ENCODE data around the gene NKAIN4.
"Not testable (repeated sequence)": the region's sequence is repeated elsewhere in the genome, so short reads cannot be mapped to it uniquely, and the experiment has no call there.

NKAIN4 gene

GRCh38 chr20:63233924-63234323 lies 20.3 kb downstream of the NKAIN4 start:
- no peak for FAIRE-seq

GRCh38 chr20:63233061-63233344 lies 21.3 kb downstream of the NKAIN4 start:
- FAIRE-seq = no peak

- FAIRE-seq = peak; percentile 99
Observed at GRCh38 chr20:63232235-63233060, 21.8 kb downstream of the NKAIN4 start.

- FAIRE-seq = peak; percentile 74
Observed at GRCh38 chr20:63230800-63231268, 23.4 kb downstream of the NKAIN4 start.

- no peak for FAIRE-seq
Observed at GRCh38 chr20:63228806-63229205, 25.5 kb downstream of the NKAIN4 start.

- no peak for FAIRE-seq
Observed at GRCh38 chr20:63227260-63227659, 27.0 kb downstream of the NKAIN4 start.

GRCh38 chr20:63226042-63226943 lies 28.0 kb downstream of the NKAIN4 start:
- no peak for FAIRE-seq

- no peak for FAIRE-seq
Observed at GRCh38 chr20:63225082-63225454, 29.2 kb downstream of the NKAIN4 start.

GRCh38 chr20:63224412-63225081 lies 29.7 kb downstream of the NKAIN4 start:
- FAIRE-seq = no peak

- FAIRE-seq = no peak
Observed at GRCh38 chr20:63223826-63224207, 30.4 kb downstream of the NKAIN4 start.

- FAIRE-seq = no peak
Observed at GRCh38 chr20:63223121-63223825, 31.0 kb downstream of the NKAIN4 start.

GRCh38 chr20:63222541-63222940 lies 31.7 kb downstream of the NKAIN4 start:
- no peak for FAIRE-seq

GRCh38 chr20:63221400-63222053 lies 32.7 kb downstream of the NKAIN4 start:
- FAIRE-seq = not testable (repeated sequence)

- no peak for FAIRE-seq
Observed at GRCh38 chr20:63220696-63221399, 33.4 kb downstream of the NKAIN4 start.

- FAIRE-seq = no peak
Observed at GRCh38 chr20:63219866-63220521, 34.3 kb downstream of the NKAIN4 start.

GRCh38 chr20:63219447-63219821 lies 34.8 kb downstream of the NKAIN4 start:
- no peak for FAIRE-seq

- no peak for FAIRE-seq
Observed at GRCh38 chr20:63218701-63219446, 35.4 kb downstream of the NKAIN4 start.

GRCh38 chr20:63217706-63218105 lies 36.6 kb downstream of the NKAIN4 start:
- FAIRE-seq = no peak

GRCh38 chr20:63216849-63217471 lies 37.3 kb downstream of the NKAIN4 start:
- FAIRE-seq = no peak

Data from G401.6 (cell line).